KMS-11 (cell line): Measurements from ENCODE around the gene AHRR.

Experiments used
- H2AFZ ChIP-seq: fragments of 200-600 bp; sonication (generic); 2 replicates; pipeline ENCODE4 v1.6.1; 2016; ENCODE audit warnings: antibody characterized with exemption, mixed run types, low read depth
- H3K27ac ChIP-seq: fragments of 200-600 bp; sonication (generic); 2 replicates; pipeline ENCODE4 v1.6.1; 2016; ENCODE audit warnings: mild to moderate bottlenecking, mixed run types
- H3K27me3 ChIP-seq: fragments of 200-600 bp; sonication (generic); 2 replicates; pipeline ENCODE4 v1.6.1; 2017; ENCODE audit warnings: mild to moderate bottlenecking, low read depth, mixed run types, moderate library complexity; ENCODE audit not compliant: insufficient read depth
- H3K36me3 ChIP-seq: fragments of 200-600 bp; sonication (generic); 2 replicates; pipeline ENCODE4 v1.6.1; 2017; ENCODE audit warnings: mild to moderate bottlenecking, mixed run types; ENCODE audit not compliant: insufficient read depth
- H3K4me1 ChIP-seq: fragments of 200-600 bp; sonication (generic); 2 replicates; pipeline ENCODE4 v1.6.1; 2016; ENCODE audit warnings: mild to moderate bottlenecking, low read depth, mixed run types; ENCODE audit not compliant: poor library complexity, severe bottlenecking
- H3K4me2 ChIP-seq: fragments of 200-600 bp; sonication (generic); 2 replicates; pipeline ENCODE4 v1.7.0; 2016; ENCODE audit warnings: mild to moderate bottlenecking, mixed run types
- H3K4me3 ChIP-seq: fragments of 200-600 bp; sonication (generic); IDR thresholded peaks from 2 replicates; pipeline ENCODE4 v1.6.1; 2017; ENCODE audit warnings: low read depth, low read length, mixed read lengths; ENCODE audit not compliant: insufficient read depth
- H3K79me2 ChIP-seq: fragments of 200-600 bp; sonication (generic); 2 replicates; pipeline ENCODE4 v1.6.1; 2016; ENCODE audit warnings: low read depth, mixed run types; ENCODE audit not compliant: insufficient read depth
- H3K9ac ChIP-seq: fragments of 200-600 bp; sonication (generic); 2 replicates; pipeline ENCODE4 v1.6.1; 2016; ENCODE audit warnings: mild to moderate bottlenecking, mixed run types
- H4K20me1 ChIP-seq: fragments of 200-600 bp; sonication (generic); 2 replicates; pipeline ENCODE4 v1.6.1; 2016; ENCODE audit warnings: mild to moderate bottlenecking, mixed run types; ENCODE audit not compliant: insufficient read depth
- TF ChIP-seq, protein P1 (sequence below): fragments of 200-600 bp; sonication (generic); conservative IDR thresholded peaks from 2 replicates; pipeline ENCODE4 v1.6.1; 2017; ENCODE audit warnings: low read depth, mild to moderate bottlenecking, antibody characterized with exemption, low read length, moderate library complexity, mixed read lengths

The AHRR gene

DNA sequence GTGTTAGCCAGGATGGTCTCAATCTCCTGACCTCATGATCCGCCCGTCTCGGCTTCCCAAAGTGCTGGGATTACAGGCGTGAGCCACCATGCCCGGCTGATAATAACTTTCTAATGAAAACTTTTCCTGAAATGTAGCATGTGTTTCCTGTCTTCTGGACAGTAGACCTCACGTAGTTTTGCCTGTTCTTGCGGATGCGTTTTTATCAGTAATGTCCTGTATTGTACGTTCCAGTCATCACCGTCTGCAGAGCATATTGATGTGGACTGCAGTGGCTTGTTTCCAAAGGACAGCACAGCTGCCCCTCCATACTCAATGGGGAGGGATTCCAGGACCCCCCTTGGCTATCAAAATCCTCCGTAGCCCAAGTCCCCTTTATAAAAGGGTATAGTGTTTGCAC is 134.3 kb downstream of the AHRR start:
- Histone ChIP-seq H3K27me3 (no peaks in the 10 kb centered on the region), H3K9ac (no peak overlapping the region), H3K27ac (no peak overlapping the region), H3K4me1 (peaks cover 16% of the 10 kb centered on the region), H4K20me1 (no peaks in the 10 kb centered on the region), H3K36me3 (peaks cover 8% of the 10 kb centered on the region; the same call in 1 of the 2 replicates), H3K4me2 (no peak overlapping the region), H2AFZ (no peak overlapping the region), H3K4me3 (no peak overlapping the region), H3K79me2 (no peaks in the 10 kb centered on the region; the same call in 1 of the 2 replicates)
- TF ChIP-seq, protein P1, sequence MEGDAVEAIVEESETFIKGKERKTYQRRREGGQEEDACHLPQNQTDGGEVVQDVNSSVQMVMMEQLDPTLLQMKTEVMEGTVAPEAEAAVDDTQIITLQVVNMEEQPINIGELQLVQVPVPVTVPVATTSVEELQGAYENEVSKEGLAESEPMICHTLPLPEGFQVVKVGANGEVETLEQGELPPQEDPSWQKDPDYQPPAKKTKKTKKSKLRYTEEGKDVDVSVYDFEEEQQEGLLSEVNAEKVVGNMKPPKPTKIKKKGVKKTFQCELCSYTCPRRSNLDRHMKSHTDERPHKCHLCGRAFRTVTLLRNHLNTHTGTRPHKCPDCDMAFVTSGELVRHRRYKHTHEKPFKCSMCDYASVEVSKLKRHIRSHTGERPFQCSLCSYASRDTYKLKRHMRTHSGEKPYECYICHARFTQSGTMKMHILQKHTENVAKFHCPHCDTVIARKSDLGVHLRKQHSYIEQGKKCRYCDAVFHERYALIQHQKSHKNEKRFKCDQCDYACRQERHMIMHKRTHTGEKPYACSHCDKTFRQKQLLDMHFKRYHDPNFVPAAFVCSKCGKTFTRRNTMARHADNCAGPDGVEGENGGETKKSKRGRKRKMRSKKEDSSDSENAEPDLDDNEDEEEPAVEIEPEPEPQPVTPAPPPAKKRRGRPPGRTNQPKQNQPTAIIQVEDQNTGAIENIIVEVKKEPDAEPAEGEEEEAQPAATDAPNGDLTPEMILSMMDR, result no peak

DNA sequence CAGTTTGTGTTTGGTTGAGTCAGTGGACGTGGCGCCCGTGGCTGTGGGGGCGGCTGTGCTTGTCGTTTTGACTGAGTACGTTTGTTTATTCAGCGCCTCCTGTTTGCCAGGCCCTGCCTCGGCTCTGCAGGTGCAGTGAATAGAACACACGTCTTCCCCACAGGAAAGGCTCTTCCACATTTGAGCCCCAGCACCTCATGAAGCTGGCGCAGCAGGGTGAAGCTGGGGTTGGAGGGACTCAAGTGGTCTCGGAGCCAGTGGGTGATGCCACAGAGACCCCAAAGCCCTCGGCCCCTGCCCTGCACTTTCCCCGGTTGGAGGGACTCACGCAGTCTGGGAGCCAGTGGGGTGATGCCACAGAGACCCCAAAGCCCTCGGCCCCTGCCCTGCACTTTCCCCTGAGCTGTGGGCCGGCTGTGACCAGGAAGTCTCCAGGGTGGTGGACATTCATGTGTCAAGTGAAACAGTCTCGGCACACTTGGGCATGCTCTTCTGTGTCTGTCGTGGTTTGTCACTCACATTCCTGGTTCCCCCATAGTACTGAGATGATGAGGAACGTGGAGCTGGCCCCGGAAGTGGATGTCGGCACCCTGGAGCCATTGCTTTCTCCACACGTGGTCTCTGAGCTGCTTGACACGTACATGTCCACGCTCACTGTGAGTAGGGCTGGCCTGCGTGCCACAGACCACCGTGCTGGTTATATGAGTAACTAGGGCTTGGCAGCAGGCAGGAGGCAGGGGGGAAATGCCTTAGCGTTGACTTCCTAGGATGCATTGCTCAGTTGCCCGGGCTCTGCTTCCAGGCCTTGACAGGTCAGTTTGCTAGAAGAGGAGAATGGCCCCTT is 135.1 kb downstream of the AHRR start:
- H3K9ac ChIP-seq, result no peak overlapping the region
- no peak overlapping the region for H2AFZ ChIP-seq
- H3K36me3 ChIP-seq, result peaks cover 8% of the 10 kb centered on the region; the same call in 1 of the 2 replicates
- no peaks in the 10 kb centered on the region for H4K20me1 ChIP-seq
- H3K79me2 ChIP-seq, result no peaks in the 10 kb centered on the region; the same call in 1 of the 2 replicates
- H3K4me2 ChIP-seq, result no peak overlapping the region
- peaks cover 16% of the 10 kb centered on the region for H3K4me1 ChIP-seq
- H3K27me3 ChIP-seq, result no peaks in the 10 kb centered on the region
- TF ChIP-seq, protein P1, result no peak
- no peak overlapping the region for H3K4me3 ChIP-seq
- no peak overlapping the region for H3K27ac ChIP-seq

DNA sequence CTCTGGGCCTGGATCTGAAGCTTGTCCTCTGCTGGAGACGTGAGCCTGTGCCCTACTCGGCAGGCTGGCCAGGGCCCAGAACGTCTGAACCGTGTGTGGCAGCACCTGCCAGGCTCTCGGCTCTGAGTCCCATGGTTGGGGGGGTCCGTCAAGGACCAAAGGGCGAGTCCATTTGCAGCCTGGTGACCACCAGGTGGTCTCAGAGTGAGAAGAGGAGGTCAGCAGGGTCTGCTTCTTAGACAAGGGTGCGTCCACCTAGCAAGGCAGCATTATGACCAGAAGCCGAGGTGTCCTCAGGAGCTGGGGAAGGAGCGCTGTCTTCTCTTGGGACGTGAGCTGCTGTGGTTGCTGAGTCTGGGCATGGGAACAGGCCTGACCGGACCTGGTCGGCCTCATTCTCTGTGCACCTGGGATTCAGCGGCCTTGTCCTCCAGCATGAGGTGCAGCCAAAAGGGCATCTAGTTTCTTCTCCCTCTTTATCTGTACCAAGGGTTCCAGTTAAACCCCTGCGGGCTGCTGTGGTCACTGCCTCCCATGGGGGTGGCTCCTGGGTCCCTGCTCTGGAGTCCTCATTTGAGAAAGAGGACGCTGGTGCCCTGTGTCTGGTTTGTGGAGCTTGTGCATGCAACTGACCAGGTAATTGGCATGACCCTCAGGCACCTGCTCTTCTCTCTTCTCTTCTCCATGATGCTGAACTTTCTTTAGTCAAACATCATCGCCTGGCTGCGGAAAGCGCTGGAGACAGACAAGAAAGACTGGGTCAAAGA is 135.9 kb downstream of the AHRR start:
- Histone ChIP-seq H4K20me1 (no peaks in the 10 kb centered on the region), H3K36me3 (peaks cover 4% of the 10 kb centered on the region; the same call in 1 of the 2 replicates), H3K9ac (no peak overlapping the region), H3K4me1 (peaks cover 16% of the 10 kb centered on the region), H3K79me2 (no peaks in the 10 kb centered on the region; the same call in 1 of the 2 replicates), H2AFZ (no peak overlapping the region), H3K27me3 (no peaks in the 10 kb centered on the region), H3K4me3 (no peak overlapping the region), H3K27ac (no peak overlapping the region), H3K4me2 (no peak overlapping the region)
- TF ChIP-seq, protein P1, result no peak

DNA sequence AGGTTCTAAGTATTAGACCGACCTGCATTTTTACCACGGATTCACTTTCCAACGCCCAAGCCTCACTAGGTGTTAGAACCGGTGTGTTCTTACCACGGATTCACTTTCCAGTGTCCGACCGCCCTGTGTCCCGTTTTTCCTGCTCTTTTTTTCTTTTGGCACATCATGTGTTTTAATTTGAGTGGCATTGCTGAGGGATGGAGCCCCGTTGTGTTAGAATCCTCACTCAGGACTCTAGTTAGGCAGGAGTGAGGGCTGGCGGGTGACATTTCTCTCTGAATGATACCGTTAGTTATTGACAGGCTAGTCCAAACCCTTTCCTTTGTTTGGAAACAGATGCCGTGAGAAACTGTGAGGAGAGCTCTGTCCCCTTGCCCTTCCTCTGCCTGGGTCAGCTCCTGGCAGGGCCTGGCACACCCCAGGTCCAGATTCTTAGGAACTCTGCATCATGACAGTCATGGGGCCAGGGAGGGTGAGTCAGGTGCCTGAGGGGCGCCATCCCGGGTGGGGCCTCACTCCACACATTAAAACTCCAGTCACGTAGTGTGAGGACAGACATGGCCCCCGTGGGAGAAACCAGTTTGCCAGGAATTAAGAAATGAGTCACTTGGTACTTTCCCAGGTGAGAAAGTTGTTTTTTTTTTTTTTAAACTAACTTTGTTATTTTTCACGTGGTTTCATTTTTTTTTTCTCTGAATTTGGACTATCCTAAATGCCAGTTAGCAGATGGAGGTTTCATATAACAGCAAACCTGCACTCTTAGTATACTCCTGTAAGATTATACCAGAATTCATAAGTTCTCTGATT is 137.2 kb downstream of the AHRR start:
- TF ChIP-seq, protein P1, result no peak
- Histone ChIP-seq H3K4me2 (peak overlapping the region; percentile 26; the same call in 1 of the 2 replicates), H2AFZ (no peak overlapping the region), H3K9ac (no peak overlapping the region), H3K4me1 (peaks cover 16% of the 10 kb centered on the region), H3K4me3 (no peak overlapping the region), H3K79me2 (no peaks in the 10 kb centered on the region; the same call in 1 of the 2 replicates), H4K20me1 (no peaks in the 10 kb centered on the region), H3K27me3 (no peaks in the 10 kb centered on the region), H3K36me3 (peaks cover 4% of the 10 kb centered on the region; the same call in 1 of the 2 replicates), H3K27ac (no peak overlapping the region)
